Endothelial cell of umbilical vein (primary cell): ENCODE measurements around the gene PPP4R3B. TPM values are rescaled to one million over a fixed set of nuclear protein-coding genes. Genes with fewer than 3 reads are reported as not detected.

Experiments
- BruUV-seq: library from RNA; stranded (reverse); fragments of 400-500 nt; replicated peaks from 2 replicates; lab custom pipeline; 2021; lab: Mats Ljungman, UMichigan
- CTCF ChIA-PET: fragments of 300-600, 350-600 bp; sonication (Branson Sonifier 250); formaldehyde crosslinking; loops from one replicate; lab custom pipeline; 2021; ENCODE audit warnings: antibody characterized with exemption, inconsistent platforms; lab: Charles Lee
- POLR2A ChIA-PET: fragments of 300-600, 350-600 bp; sonication (Branson Sonifier 250); formaldehyde crosslinking; loops from one replicate; lab custom pipeline; 2021; ENCODE audit warnings: antibody characterized with exemption, inconsistent platforms; lab: Charles Lee
- DNase-seq: peaks from one replicate; pipeline ENCODE4 v3.0.0-alpha.2; 2011; ENCODE audit warnings: low read depth, low spot score
- FAIRE-seq: peaks from 2 replicates; lab custom pipeline; 2011; peaks lifted over from hg19 to GRCh38; lab: Jason Lieb, UNC
- H2AFZ ChIP-seq: 2 replicates; pipeline ENCODE4 v1.6.0; 2012; ENCODE audit warnings: low read depth, low read length, control low read depth, inconsistent platforms
- H3K27ac ChIP-seq: 2 replicates; pipeline ENCODE4 v1.5.1; 2011; ENCODE audit warnings: low read depth, mild to moderate bottlenecking, control low read depth, low read length, moderate library complexity; ENCODE audit not compliant: insufficient read depth
- H3K27me3 ChIP-seq, 2 experiments: 2 replicates each; pipeline versions ENCODE4 v1.6.0 to v1.6.1; 2011; ENCODE audit warnings: low read length in 2 of 2, mixed read lengths in 1 of 2; ENCODE audit not compliant: control insufficient read depth in 2 of 2, insufficient read depth in 2 of 2
- H3K36me3 ChIP-seq, 2 experiments: 2 replicates in 1 of 2; 3 replicates in 1 of 2; pipeline ENCODE4 v1.5.1; 2011; ENCODE audit warnings: low read length in 2 of 2, mild to moderate bottlenecking in 1 of 2, moderate library complexity in 1 of 2; ENCODE audit not compliant: control insufficient read depth in 2 of 2, insufficient read depth in 2 of 2; ENCODE audit errors: extremely low read depth in 1 of 2
- H3K4me1 ChIP-seq: 3 replicates; pipeline ENCODE4 v1.5.1; 2011; ENCODE audit warnings: mild to moderate bottlenecking, low read length; ENCODE audit not compliant: control insufficient read depth, insufficient read depth; ENCODE audit errors: extremely low read depth
- H3K4me2 ChIP-seq: 2 replicates; pipeline ENCODE4 v1.6.1; 2011; ENCODE audit warnings: low read length, control low read depth, mixed read lengths; ENCODE audit not compliant: insufficient read depth
- H3K4me3 ChIP-seq, 3 experiments: fragments of 200-600 bp in 1 of 3; sonication (generic), shearing (Covaris generic) in 1 of 3; replicated peaks in 1 of 3; 2 replicates each; pipeline ENCODE4 v1.5.1; 2011 to 2016; ENCODE audit warnings: control low read depth in 3 of 3, low read length in 3 of 3, mild to moderate bottlenecking in 2 of 3, inconsistent platforms in 1 of 3, low read depth in 1 of 3, moderate library complexity in 1 of 3; ENCODE audit not compliant: insufficient read depth in 1 of 3
- H3K79me2 ChIP-seq: 2 replicates; pipeline ENCODE4 v1.6.0; 2012; ENCODE audit warnings: low read length, inconsistent platforms; ENCODE audit not compliant: control insufficient read depth, insufficient read depth
- H3K9ac ChIP-seq: replicated peaks from 2 replicates; pipeline ENCODE3; 2011; ENCODE audit warnings: low read length, control low read depth; ENCODE audit not compliant: insufficient read depth; ENCODE audit errors: extremely low read depth
- H3K9me1 ChIP-seq: replicated peaks from 3 replicates; pipeline ENCODE4 v1.6.0; 2011; ENCODE audit warnings: mild to moderate bottlenecking, low read length; ENCODE audit not compliant: control insufficient read depth, insufficient read depth; ENCODE audit errors: extremely low read depth
- H3K9me3 ChIP-seq: replicated peaks from 2 replicates; pipeline ENCODE4 v1.5.1; 2012; ENCODE audit warnings: low read length, inconsistent platforms; ENCODE audit not compliant: control insufficient read depth, insufficient read depth
- H4K20me1 ChIP-seq: replicated peaks from 2 replicates; pipeline ENCODE3; 2011; ENCODE audit warnings: mild to moderate bottlenecking, low read length; ENCODE audit not compliant: control insufficient read depth, insufficient read depth; ENCODE audit errors: extremely low read depth
- EZH2 ChIP-seq: IDR thresholded peaks from 2 replicates; pipeline ENCODE4 v1.6.1; 2012; ENCODE audit warnings: borderline replicate concordance, low read depth, mild to moderate bottlenecking, moderate library complexity, low read length, inconsistent platforms; ENCODE audit not compliant: severe bottlenecking
- FOS ChIP-seq: IDR thresholded peaks from 2 replicates; pipeline ENCODE4 v1.6.1; 2011; ENCODE audit warnings: mild to moderate bottlenecking, low read length, moderate library complexity, borderline replicate concordance; ENCODE audit not compliant: insufficient read depth
- GATA2 ChIP-seq: IDR thresholded peaks from 2 replicates; pipeline ENCODE4 v1.7.0; 2011; ENCODE audit warnings: low read depth, mild to moderate bottlenecking, moderate library complexity, mixed read lengths, low read length; ENCODE audit not compliant: insufficient read length, insufficient read depth
- JUN ChIP-seq: IDR thresholded peaks from 2 replicates; pipeline ENCODE4 v1.6.1; 2011; ENCODE audit warnings: borderline replicate concordance, low read depth; ENCODE audit not compliant: insufficient read length, insufficient read depth
- MYC ChIP-seq: IDR thresholded peaks from one replicate; pipeline ENCODE4 v1.6.1; 2011; ENCODE audit warnings: mild to moderate bottlenecking, low read depth, low read length
- POLR2A ChIP-seq: IDR thresholded peaks from 2 replicates; pipeline ENCODE4 v1.6.1; 2012; ENCODE audit warnings: low read depth, mild to moderate bottlenecking, control low read depth, low read length
- POLR2AphosphoS5 ChIP-seq: IDR thresholded peaks from 2 replicates; pipeline ENCODE4 v1.6.1; 2012; ENCODE audit warnings: low read depth, mild to moderate bottlenecking, control low read depth, low read length, moderate library complexity; ENCODE audit not compliant: insufficient read depth
- dilution Hi-C: fragments of 300-500 bp; cut with MboI; formaldehyde crosslinking; loops from one replicate; pipeline ENCODE4 v1.15.0; 2019; ENCODE audit warnings: low sequenced_read_pairs; ENCODE audit not compliant: extremely low pct_ligation_motif_present
- intact Hi-C: fragments of 100-400 bp; cut with micrococcal nuclease; formaldehyde crosslinking; loops from one replicate; pipeline ENCODE4 v1.10.0; 2022
- polyA plus RNA-seq, 4 experiments: library from polyadenylated mRNA; depleted of rRNA in 3 of 4; stranded (reverse) in 3 of 4; unstranded in 1 of 4; fragments of >200 nt; gene quantifications; 2 replicates each; pipeline versions ENCODE4 v1.2.1 to v1.2.3, GENCODE V29; 2011 to 2012; ENCODE audit warnings: missing spikeins in 1 of 4
- total RNA-seq: library from RNA; stranded (reverse); gene quantifications from 2 replicates; pipeline ENCODE4 v1.2.3, GENCODE V29; 2021
- TF ChIP-seq, protein P1 (sequence below), 2 donors: IDR thresholded peaks; 1 replicate in 1 of 2; 2 replicates in 1 of 2; pipeline ENCODE4 v1.5.1; 2011; ENCODE audit warnings: low read length in 2 of 2, mild to moderate bottlenecking in 2 of 2, moderate library complexity in 2 of 2, control low read depth in 1 of 2, inconsistent platforms in 1 of 2, low read depth in 1 of 2; ENCODE audit not compliant: insufficient read depth in 1 of 2; ENCODE audit errors: extremely low read depth in 1 of 2
- TF ChIP-seq, protein P2 (sequence below): IDR thresholded peaks from 2 replicates; pipeline ENCODE4 v1.6.1; 2011; ENCODE audit not compliant: insufficient read depth, insufficient read length

PPP4R3B gene
- total and polyA plus RNA-seq, 2 donors (not counting 3 experiments of a cell fraction or from before 2014, with no cell fraction given) = 11.2 to 51.5 TPM

DNA sequence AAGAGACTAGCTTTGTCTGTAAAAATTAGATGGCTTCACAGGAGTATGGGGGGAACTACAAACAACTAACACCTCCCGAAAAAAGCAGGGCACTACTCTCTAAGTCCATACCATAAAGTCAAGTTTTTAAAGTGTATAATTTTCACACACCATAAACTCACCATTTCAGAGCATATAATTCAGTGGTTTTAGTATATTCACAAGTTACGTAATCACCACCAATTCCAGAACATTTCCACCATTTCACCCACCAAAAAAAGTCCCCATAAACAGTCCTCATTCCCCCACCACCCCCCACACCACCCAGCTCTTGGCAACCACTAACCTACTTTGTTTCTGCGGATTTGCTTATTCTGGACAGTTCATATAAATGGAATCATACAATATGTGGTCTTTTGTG lies 64.1 kb downstream of the PPP4R3B start:
- ChIA-PET POLR2A (no interaction called here), CTCF (no interaction called here)
- H3K27me3 ChIP-seq = no peaks in the 10 kb centered on the region
- intact Hi-C loops = no loop called here
- H3K27ac ChIP-seq = no peak overlapping the region
- no peaks in the 10 kb centered on the region for H4K20me1 ChIP-seq
- no peaks in the 10 kb centered on the region for H3K9me3 ChIP-seq
- DNase-seq = no peak
- H3K4me3 ChIP-seq = no peak overlapping the region
- no peak overlapping the region for H3K9ac ChIP-seq
- no peak for TF ChIP-seq FOS
- no peak for TF ChIP-seq JUN
- TF ChIP-seq, protein P1, sequence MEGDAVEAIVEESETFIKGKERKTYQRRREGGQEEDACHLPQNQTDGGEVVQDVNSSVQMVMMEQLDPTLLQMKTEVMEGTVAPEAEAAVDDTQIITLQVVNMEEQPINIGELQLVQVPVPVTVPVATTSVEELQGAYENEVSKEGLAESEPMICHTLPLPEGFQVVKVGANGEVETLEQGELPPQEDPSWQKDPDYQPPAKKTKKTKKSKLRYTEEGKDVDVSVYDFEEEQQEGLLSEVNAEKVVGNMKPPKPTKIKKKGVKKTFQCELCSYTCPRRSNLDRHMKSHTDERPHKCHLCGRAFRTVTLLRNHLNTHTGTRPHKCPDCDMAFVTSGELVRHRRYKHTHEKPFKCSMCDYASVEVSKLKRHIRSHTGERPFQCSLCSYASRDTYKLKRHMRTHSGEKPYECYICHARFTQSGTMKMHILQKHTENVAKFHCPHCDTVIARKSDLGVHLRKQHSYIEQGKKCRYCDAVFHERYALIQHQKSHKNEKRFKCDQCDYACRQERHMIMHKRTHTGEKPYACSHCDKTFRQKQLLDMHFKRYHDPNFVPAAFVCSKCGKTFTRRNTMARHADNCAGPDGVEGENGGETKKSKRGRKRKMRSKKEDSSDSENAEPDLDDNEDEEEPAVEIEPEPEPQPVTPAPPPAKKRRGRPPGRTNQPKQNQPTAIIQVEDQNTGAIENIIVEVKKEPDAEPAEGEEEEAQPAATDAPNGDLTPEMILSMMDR (IDR thresholded peaks at IDR 0.05; ENCODE audit: extremely low read depth in 1 of 2, insufficient read depth in 1 of 2, low read depth in 1 of 2, low read length in 2 of 2) = no peak
- no peak for TF ChIP-seq EZH2
- TF ChIP-seq GATA2 = no peak
- no peak for TF ChIP-seq MYC
- no peak for TF ChIP-seq POLR2AphosphoS5
- TF ChIP-seq, protein P2, sequence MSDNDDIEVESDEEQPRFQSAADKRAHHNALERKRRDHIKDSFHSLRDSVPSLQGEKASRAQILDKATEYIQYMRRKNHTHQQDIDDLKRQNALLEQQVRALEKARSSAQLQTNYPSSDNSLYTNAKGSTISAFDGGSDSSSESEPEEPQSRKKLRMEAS = no peak
- no peak for TF ChIP-seq POLR2A
- no peaks in the 10 kb centered on the region for H3K79me2 ChIP-seq
- peaks cover 7 to 14% of the 10 kb centered on the region in 2 experiments for H3K36me3 ChIP-seq
- no peak overlapping the region for H2AFZ ChIP-seq
- H3K4me2 ChIP-seq = no peak overlapping the region
- H3K9me1 ChIP-seq = peaks cover 2% of the 10 kb centered on the region
- no peak for FAIRE-seq
- H3K4me1 ChIP-seq = peaks cover 18% of the 10 kb centered on the region
- dilution Hi-C loops = no loop called here
- no TSS peak for BruUV-seq
